HepG2 (cell line): ENCODE results near the gene TENT4B. TPM values are rescaled to one million over a fixed set of nuclear protein-coding genes. Genes with fewer than 3 reads are reported as not detected.

Source experiments
- ATAC-seq: fragments of 200-7000 bp; cut with Tn5 transposase; 3 replicates; pipeline ENCODE4 v1.9.1; 2020; ENCODE audit warnings: mild to moderate bottlenecking, moderate library complexity
- BruUV-seq: library from RNA; stranded (reverse); fragments of 400-500 nt; replicated peaks from 2 replicates; lab custom pipeline; 2021; lab: Mats Ljungman, UMichigan
- CTCF ChIA-PET: fragments of 300-600 bp; formaldehyde crosslinking; extraction: SDS; loops from one replicate; lab custom pipeline; 2021; ENCODE audit warnings: low total read pairs, inconsistent platforms, low intra/inter-chr PET ratio; lab: Yijun Ruan, JAX
- POLR2A ChIA-PET: fragments of 350-600 bp; sonication (Branson Sonifier 250); formaldehyde crosslinking; loops from one replicate; lab custom pipeline; 2020; ENCODE audit warnings: antibody characterized with exemption, inconsistent platforms; lab: Yijun Ruan, JAX
- DNase-seq: peaks from one replicate; pipeline ENCODE4 v3.0.0-alpha.2; 2015; ENCODE audit warnings: low spot score
- FAIRE-seq: peaks from 3 replicates; lab custom pipeline; 2011; peaks lifted over from hg19 to GRCh38; lab: Jason Lieb, UNC
- H2AFZ ChIP-seq: one replicate; pipeline ENCODE4 v1.6.1; 2011; ENCODE audit warnings: low read length, inconsistent platforms
- H3K27ac ChIP-seq: fragments of 300-600 bp; 3 replicates; pipeline ENCODE4 v1.8.0; 2011; ENCODE audit warnings: mixed run types, mild to moderate bottlenecking, mixed read lengths, low read length, inconsistent platforms; ENCODE audit not compliant: insufficient read depth; ENCODE audit errors: extremely low read length
- H3K27me3 ChIP-seq, 2 experiments: fragments of 200-600 bp in 1 of 2; 2 replicates in 1 of 2; 3 replicates in 1 of 2; pipeline versions ENCODE4 v1.6.0 to v1.8.0; 2011; ENCODE audit warnings: low read length in 2 of 2, mild to moderate bottlenecking in 2 of 2, moderate library complexity in 2 of 2, inconsistent platforms in 1 of 2; ENCODE audit not compliant: insufficient read depth in 2 of 2, control insufficient read depth in 1 of 2
- H3K36me3 ChIP-seq, 2 experiments: fragments of 200-600 bp in 1 of 2; replicated peaks in 1 of 2; 2 replicates in 1 of 2; 3 replicates in 1 of 2; pipeline versions ENCODE4 v1.5.1 to v1.8.0; 2011; ENCODE audit warnings: low read length in 2 of 2, inconsistent platforms in 1 of 2; ENCODE audit not compliant: insufficient read depth in 2 of 2, control insufficient read depth in 1 of 2
- H3K4me1 ChIP-seq: 2 replicates; pipeline ENCODE4 v1.5.1; 2012; ENCODE audit warnings: low read length, inconsistent platforms; ENCODE audit not compliant: insufficient read depth
- H3K4me2 ChIP-seq: 2 replicates; pipeline ENCODE4 v1.6.0; 2011; ENCODE audit warnings: low read depth, low read length, inconsistent platforms
- H3K4me3 ChIP-seq, 3 experiments: fragments of 200-600 bp in 1 of 3; sonication (generic), shearing (Covaris generic) in 1 of 3; replicated peaks in 1 of 3; 2 replicates each; pipeline ENCODE4 v1.5.1; 2011 to 2016; ENCODE audit warnings: low read length in 3 of 3, inconsistent platforms in 2 of 3, low read depth in 2 of 3, mild to moderate bottlenecking in 2 of 3, control low read depth in 1 of 3, mixed read lengths in 1 of 3; ENCODE audit not compliant: insufficient read depth in 1 of 3
- H3K79me2 ChIP-seq: one replicate; pipeline ENCODE4 v1.6.1; 2011; ENCODE audit warnings: low read length, inconsistent platforms; ENCODE audit not compliant: insufficient read depth
- H3K9ac ChIP-seq: 2 replicates; pipeline ENCODE4 v1.6.0; 2011; ENCODE audit warnings: mild to moderate bottlenecking, low read depth, low read length, inconsistent platforms; ENCODE audit not compliant: insufficient read depth
- H3K9me3 ChIP-seq: 2 replicates; pipeline ENCODE4 v1.5.1; 2012; ENCODE audit warnings: mild to moderate bottlenecking, low read length
- H4K20me1 ChIP-seq: 2 replicates; pipeline ENCODE4 v1.6.0; 2011; ENCODE audit warnings: inconsistent platforms, mild to moderate bottlenecking, low read length, moderate library complexity; ENCODE audit not compliant: insufficient read depth
- DMAP1 ChIP-seq: IDR thresholded peaks from 2 replicates; pipeline ENCODE4 v1.6.1; 2016
- ETV5 ChIP-seq: IDR thresholded peaks from 2 replicates; pipeline ENCODE4 v1.6.1; 2018; ENCODE audit warnings: missing biosample characterization, missing genetic modification reagents, inconsistent platforms, borderline replicate concordance
- HIVEP1 ChIP-seq: sonication (generic); formaldehyde crosslinking; IDR thresholded peaks from 2 replicates; pipeline ENCODE4 v1.4.0; 2020; ENCODE audit warnings: mild to moderate bottlenecking, missing genetic modification reagents
- KLF12 ChIP-seq: sonication (generic); formaldehyde crosslinking; IDR thresholded peaks from 2 replicates; pipeline ENCODE4 v1.4.0; 2020; ENCODE audit warnings: missing genetic modification reagents, borderline replicate concordance
- KLF9 ChIP-seq: IDR thresholded peaks from 2 replicates; pipeline ENCODE4 v1.6.1; 2016; ENCODE audit warnings: low read depth
- MED8 ChIP-seq: sonication (generic); formaldehyde crosslinking; IDR thresholded peaks from 2 replicates; pipeline ENCODE4 v1.8.1; 2023; ENCODE audit warnings: mild to moderate bottlenecking, missing genetic modification reagents; ENCODE audit not compliant: insufficient replicate concordance
- SALL2 ChIP-seq: sonication (generic); formaldehyde crosslinking; IDR thresholded peaks from 2 replicates; pipeline ENCODE4 v1.8.1; 2023; ENCODE audit warnings: mild to moderate bottlenecking, missing genetic modification reagents, inconsistent platforms
- ZNF205 ChIP-seq: IDR thresholded peaks from 2 replicates; pipeline ENCODE4 v1.6.1; 2018; ENCODE audit warnings: missing biosample characterization, missing genetic modification reagents
- ZNF451 ChIP-seq: sonication (generic); formaldehyde crosslinking; IDR thresholded peaks from 2 replicates; pipeline ENCODE4 v1.5.0; 2020; ENCODE audit warnings: mild to moderate bottlenecking, missing genetic modification reagents
- ZNF569 ChIP-seq: sonication (generic); formaldehyde crosslinking; IDR thresholded peaks from 2 replicates; pipeline ENCODE4 v1.5.0; 2020; ENCODE audit warnings: mild to moderate bottlenecking, missing genetic modification reagents, moderate library complexity, borderline replicate concordance
- ZNF792 ChIP-seq: IDR thresholded peaks from 2 replicates; pipeline ENCODE4 v1.6.1; 2016
- WGBS: methylation state at CpG from one replicate; pipeline ENCODE4 v1.1.6; 2017; ENCODE audit warnings: low lambda C conversion rate; 5-methylcytosine and 5-hydroxymethylcytosine counted together
- in situ Hi-C: cut with HindIII; loops from 2 replicates; pipeline ENCODE4 v1.10.0; 2017; ENCODE audit warnings: low pct_unique_long_range_greater_than_20kb; ENCODE audit not compliant: extremely low pct_ligation_motif_present
- intact Hi-C: fragments of 100-400 bp; cut with micrococcal nuclease; formaldehyde crosslinking; loops from one replicate; pipeline ENCODE4 v1.10.0; 2022; ENCODE audit not compliant: unreplicated experiment
- polyA plus RNA-seq, 8 experiments: library from polyadenylated mRNA; depleted of rRNA in 3 of 8; stranded (reverse) in 7 of 8; unstranded in 1 of 8; fragments of >200 nt; fragmentation: Illumina TruSeq in 4 of 8; extraction: Trizol in 4 of 8; gene quantifications; 2 replicates each; pipeline versions ENCODE4 v1.2.1 to v1.2.3, GENCODE V29; 2011 to 2016; ENCODE audit warnings: low read depth in 4 of 8, missing spikeins in 1 of 8, mixed read lengths in 1 of 8; ENCODE audit not compliant: insufficient read depth in 1 of 8
- total RNA-seq, 5 experiments: library from RNA; depleted of rRNA; stranded (reverse); fragments of >200 nt; fragmentation: Illumina TruSeq; extraction: Trizol; gene quantifications; 2 replicates each; pipeline ENCODE4 v1.2.3, GENCODE V29; 2016; ENCODE audit warnings: low read depth in 1 of 5
- TF ChIP-seq, protein P1 (sequence below): sonication (generic); formaldehyde crosslinking; IDR thresholded peaks from 2 replicates; pipeline ENCODE4 v1.8.0; 2022; ENCODE audit warnings: mild to moderate bottlenecking, missing genetic modification reagents, borderline replicate concordance
- TF ChIP-seq, protein P2 (sequence below): sonication (generic); formaldehyde crosslinking; IDR thresholded peaks from 2 replicates; pipeline ENCODE4 v1.5.0; 2020; ENCODE audit warnings: mild to moderate bottlenecking, missing genetic modification reagents
- TF ChIP-seq, protein P3 (sequence below): sonication (generic); formaldehyde crosslinking; IDR thresholded peaks from 2 replicates; pipeline ENCODE4 v1.4.0; 2020; ENCODE audit warnings: mild to moderate bottlenecking, missing genetic modification reagents
- TF ChIP-seq, protein P4 (sequence below): sonication (generic); formaldehyde crosslinking; IDR thresholded peaks from 2 replicates; pipeline ENCODE4 v1.4.0; 2020; ENCODE audit warnings: missing genetic modification reagents

TENT4B gene
- total and polyA plus RNA-seq, 2 of the 13 experiments (the other 11 are each of a cell fraction or from before 2014, with no cell fraction given): 15.0 to 32.8 TPM

DNA sequence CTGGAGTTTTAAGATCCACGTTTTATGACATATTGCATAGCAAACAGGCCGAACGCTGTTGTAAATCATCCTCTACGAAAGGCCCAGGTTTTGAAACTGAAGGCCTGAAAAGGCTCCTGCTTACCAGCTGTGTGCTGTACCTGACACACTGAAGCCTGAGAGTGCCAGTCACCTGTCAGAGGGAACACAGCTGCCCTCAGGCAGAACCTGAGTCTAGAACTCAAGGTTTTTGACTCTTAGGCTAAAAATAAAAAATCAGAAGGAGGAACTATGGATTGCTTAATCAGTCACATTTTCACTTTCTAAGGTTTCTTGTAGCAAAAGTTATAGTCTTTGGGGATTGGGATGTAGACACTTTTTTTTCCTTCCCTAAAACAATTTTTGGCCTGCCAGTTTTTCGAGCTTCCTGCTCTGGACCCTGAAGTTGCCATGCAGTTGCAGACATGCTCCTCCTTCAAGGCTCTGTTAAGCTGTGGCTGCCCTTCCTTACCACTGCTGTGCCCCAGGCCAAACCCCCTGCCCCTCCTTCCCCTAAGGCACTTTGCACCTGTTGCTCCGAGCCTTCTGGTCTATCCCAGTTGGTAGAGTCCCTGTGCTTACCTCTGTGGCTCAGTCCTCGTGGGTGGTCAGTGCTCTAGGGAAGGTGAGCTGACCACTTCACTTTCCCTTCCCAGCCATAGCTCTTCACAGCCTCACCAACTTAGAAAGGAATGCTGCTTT lies 56.6 kb downstream of the TENT4B start (continued):
- TF ChIP-seq, protein P1, sequence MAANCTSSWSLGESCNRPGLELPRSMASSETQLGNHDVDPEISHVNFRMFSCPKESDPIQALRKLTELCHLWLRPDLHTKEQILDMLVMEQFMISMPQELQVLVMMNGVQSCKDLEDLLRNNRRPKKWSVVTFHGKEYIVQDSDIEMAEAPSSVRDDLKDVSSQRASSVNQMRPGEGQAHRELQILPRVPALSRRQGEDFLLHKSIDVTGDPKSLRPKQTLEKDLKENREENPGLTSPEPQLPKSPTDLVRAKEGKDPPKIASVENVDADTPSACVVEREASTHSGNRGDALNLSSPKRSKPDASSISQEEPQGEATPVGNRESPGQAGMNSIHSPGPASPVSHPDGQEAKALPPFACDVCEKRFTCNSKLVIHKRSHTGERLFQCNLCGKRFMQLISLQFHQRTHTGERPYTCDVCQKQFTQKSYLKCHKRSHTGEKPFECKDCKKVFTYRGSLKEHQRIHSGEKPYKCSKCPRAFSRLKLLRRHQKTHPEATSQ (CRISPR knock-in tag): no peak
- no peak for TF ChIP-seq SALL2 (CRISPR knock-in tag)
- no peak for TF ChIP-seq MED8 (CRISPR knock-in tag)
- TF ChIP-seq ZNF451: no peak
- 0 out of 2 replicates have a peak, but pooled peaks have one; percentile 0 for TF ChIP-seq HIVEP1 (CRISPR knock-in tag)
- TF ChIP-seq ETV5: no peak
- TF ChIP-seq KLF12: no peak
- no peak for TF ChIP-seq DMAP1 (CRISPR knock-in tag)
- no peak for TF ChIP-seq ZNF569 (CRISPR knock-in tag)
- TF ChIP-seq, all 625 proteins: peak for 6

DNA sequence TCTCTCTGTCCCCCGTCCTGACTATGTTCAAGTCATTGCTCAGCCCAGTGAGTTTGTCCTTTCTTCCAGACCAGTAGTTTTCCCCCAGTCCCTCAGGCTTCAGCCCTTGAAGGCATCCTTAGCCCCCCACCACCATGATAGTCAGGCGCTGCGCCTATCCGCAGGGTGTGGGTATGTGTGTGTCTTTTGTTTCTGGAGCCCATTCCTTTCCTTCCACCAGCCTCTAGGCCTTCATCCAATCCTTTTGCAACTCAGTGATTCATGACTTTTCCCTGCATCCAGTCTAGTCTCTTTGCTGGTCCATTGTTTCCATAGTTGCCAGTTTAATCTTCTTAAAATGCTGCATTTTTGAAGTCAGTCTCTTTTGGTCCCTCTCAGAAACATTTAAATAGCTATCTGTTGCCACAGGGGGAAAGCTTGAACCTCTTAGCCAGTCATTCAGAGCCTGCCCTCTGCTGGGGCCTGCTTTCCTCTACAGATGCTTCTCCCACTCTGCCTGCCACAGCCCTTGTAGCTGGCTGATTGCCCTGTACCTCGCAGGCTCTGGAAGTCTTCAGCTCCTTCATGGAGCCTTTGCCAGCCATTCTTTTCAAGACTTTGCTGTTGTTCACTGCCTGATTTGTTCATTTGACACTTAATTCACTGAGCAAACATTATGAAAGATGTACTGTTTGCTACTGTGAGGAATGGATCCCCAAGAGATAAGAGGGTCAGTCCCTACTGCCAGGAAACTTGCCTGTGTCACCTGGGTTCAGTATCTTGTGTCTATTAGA lies 57.3 kb downstream of the TENT4B start:
- Histone ChIP-seq H3K36me3 (peaks cover 11 to 33% of the 10 kb centered on the region in 2 experiments), H3K4me2 (peak overlapping the region; percentile 25), H3K4me3 (no peak overlapping the region), H3K9ac (no peak overlapping the region), H4K20me1 (peaks cover 16% of the 10 kb centered on the region), H3K27ac (no peak overlapping the region), H3K79me2 (peaks cover 53% of the 10 kb centered on the region), H2AFZ (no peak overlapping the region), H3K9me3 (no peaks in the 10 kb centered on the region), H3K4me1 (peaks cover 40% of the 10 kb centered on the region), H3K27me3 (no peaks in the 10 kb centered on the region)
- peak; percentile 77 for DNase-seq
- FAIRE-seq: peak; percentile 72
- 84% methylated on average over 5 of the region's 5 CpGs for WGBS
- ChIA-PET CTCF (interaction anchor here (1.1 to 1.5 kb wide), 3 partner anchors 74 to 186 kb away, joined by 4 to 12 read pairs (median 8); partner anchors contain the start of gene CNEP1R1), POLR2A (interaction anchor here (1.1 to 2.3 kb wide), 4 partner anchors 56 to 185 kb away, joined by 4 to 15 read pairs (median 6); partner anchors contain the start of genes CNEP1R1 and HEATR3)
- in situ Hi-C loops (no loop called here), intact Hi-C loops (loop anchor here (1.0 to 5.0 kb wide), 5 partner anchors 58 to 185 kb away; partner anchors contain the start of gene CNEP1R1)
- ATAC-seq: peak; percentile 98
- BruUV-seq: no TSS peak
- TF ChIP-seq, protein P2, sequence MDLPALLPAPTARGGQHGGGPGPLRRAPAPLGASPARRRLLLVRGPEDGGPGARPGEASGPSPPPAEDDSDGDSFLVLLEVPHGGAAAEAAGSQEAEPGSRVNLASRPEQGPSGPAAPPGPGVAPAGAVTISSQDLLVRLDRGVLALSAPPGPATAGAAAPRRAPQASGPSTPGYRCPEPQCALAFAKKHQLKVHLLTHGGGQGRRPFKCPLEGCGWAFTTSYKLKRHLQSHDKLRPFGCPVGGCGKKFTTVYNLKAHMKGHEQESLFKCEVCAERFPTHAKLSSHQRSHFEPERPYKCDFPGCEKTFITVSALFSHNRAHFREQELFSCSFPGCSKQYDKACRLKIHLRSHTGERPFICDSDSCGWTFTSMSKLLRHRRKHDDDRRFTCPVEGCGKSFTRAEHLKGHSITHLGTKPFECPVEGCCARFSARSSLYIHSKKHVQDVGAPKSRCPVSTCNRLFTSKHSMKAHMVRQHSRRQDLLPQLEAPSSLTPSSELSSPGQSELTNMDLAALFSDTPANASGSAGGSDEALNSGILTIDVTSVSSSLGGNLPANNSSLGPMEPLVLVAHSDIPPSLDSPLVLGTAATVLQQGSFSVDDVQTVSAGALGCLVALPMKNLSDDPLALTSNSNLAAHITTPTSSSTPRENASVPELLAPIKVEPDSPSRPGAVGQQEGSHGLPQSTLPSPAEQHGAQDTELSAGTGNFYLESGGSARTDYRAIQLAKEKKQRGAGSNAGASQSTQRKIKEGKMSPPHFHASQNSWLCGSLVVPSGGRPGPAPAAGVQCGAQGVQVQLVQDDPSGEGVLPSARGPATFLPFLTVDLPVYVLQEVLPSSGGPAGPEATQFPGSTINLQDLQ (CRISPR knock-in tag): no peak
- TF ChIP-seq, protein P3, sequence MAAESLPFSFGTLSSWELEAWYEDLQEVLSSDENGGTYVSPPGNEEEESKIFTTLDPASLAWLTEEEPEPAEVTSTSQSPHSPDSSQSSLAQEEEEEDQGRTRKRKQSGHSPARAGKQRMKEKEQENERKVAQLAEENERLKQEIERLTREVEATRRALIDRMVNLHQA (CRISPR knock-in tag): no peak
- TF ChIP-seq, protein P4, sequence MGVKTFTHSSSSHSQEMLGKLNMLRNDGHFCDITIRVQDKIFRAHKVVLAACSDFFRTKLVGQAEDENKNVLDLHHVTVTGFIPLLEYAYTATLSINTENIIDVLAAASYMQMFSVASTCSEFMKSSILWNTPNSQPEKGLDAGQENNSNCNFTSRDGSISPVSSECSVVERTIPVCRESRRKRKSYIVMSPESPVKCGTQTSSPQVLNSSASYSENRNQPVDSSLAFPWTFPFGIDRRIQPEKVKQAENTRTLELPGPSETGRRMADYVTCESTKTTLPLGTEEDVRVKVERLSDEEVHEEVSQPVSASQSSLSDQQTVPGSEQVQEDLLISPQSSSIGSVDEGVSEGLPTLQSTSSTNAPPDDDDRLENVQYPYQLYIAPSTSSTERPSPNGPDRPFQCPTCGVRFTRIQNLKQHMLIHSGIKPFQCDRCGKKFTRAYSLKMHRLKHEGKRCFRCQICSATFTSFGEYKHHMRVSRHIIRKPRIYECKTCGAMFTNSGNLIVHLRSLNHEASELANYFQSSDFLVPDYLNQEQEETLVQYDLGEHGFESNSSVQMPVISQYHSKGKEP (CRISPR knock-in tag): no peak
- 0 out of 2 replicates have a peak, but pooled peaks have one; percentile 44 for TF ChIP-seq ZNF792 (CRISPR knock-in tag)
- TF ChIP-seq KLF9 (CRISPR knock-in tag): no peak
- TF ChIP-seq ZNF205 (CRISPR knock-in tag): 0 out of 2 replicates have a peak, but pooled peaks have one; percentile 34
